HUES64 (cell line): ENCODE results near the gene FRMPD2.

Experiments used
- H3K27ac ChIP-seq: 2 replicates; pipeline ENCODE4 v1.7.0; 2013; ENCODE audit warnings: low read depth, low read length, inconsistent platforms
- H3K27me3 ChIP-seq: 2 replicates; pipeline ENCODE4 v1.6.1; 2013; ENCODE audit warnings: mild to moderate bottlenecking, low read length; ENCODE audit not compliant: insufficient read depth
- H3K36me3 ChIP-seq: 2 replicates; pipeline ENCODE4 v1.6.1; 2013; ENCODE audit warnings: mild to moderate bottlenecking, low read length; ENCODE audit not compliant: insufficient read depth
- H3K4me1 ChIP-seq: 2 replicates; pipeline ENCODE4 v1.6.1; 2013; ENCODE audit warnings: mild to moderate bottlenecking, low read length, moderate library complexity; ENCODE audit not compliant: insufficient read depth
- H3K4me3 ChIP-seq: 2 replicates; pipeline ENCODE4 v1.5.1; 2013; ENCODE audit warnings: mild to moderate bottlenecking, low read length, moderate library complexity
- H3K9ac ChIP-seq: 2 replicates; pipeline ENCODE4 v1.6.1; 2013; ENCODE audit warnings: mild to moderate bottlenecking, low read depth, low read length
- H3K9me3 ChIP-seq: 2 replicates; pipeline ENCODE4 v1.6.1; 2013; ENCODE audit warnings: low read depth, low read length; ENCODE audit not compliant: insufficient read depth
- WGBS: fragments of 150-250, 120-280 bp; methylation state at CpG from one replicate; pipeline ENCODE4 v1.1.7; 2013; ENCODE audit warnings: missing lambda C conversion rate; 5-methylcytosine and 5-hydroxymethylcytosine counted together

The FRMPD2 gene

GRCh38 chr10:48214716-48215485 is 59.6 kb downstream of the FRMPD2 start:
- H3K27me3 ChIP-seq, result no peaks in the 10 kb centered on the region

GRCh38 chr10:48213047-48213446 is 61.4 kb downstream of the FRMPD2 start:
- 100% methylated on average over 1 of the region's 1 CpG for WGBS
- Histone ChIP-seq H3K4me3 (no peak overlapping the region), H3K36me3 (no peaks in the 10 kb centered on the region), H3K4me1 (no peaks in the 10 kb centered on the region), H3K27me3 (no peaks in the 10 kb centered on the region), H3K9me3 (no peaks in the 10 kb centered on the region), H3K27ac (no peak overlapping the region), H3K9ac (no peak overlapping the region)

More at GRCh38 chr10:48214716-48215485, 59.6 kb downstream of the FRMPD2 start:
- Histone ChIP-seq H3K36me3 (no peaks in the 10 kb centered on the region), H3K27ac (no peak overlapping the region), H3K9ac (no peak overlapping the region), H3K9me3 (no peaks in the 10 kb centered on the region), H3K4me1 (no peaks in the 10 kb centered on the region), H3K4me3 (no peak overlapping the region)
- 91% methylated on average over 5 of the region's 6 CpGs for WGBS

- no peak overlapping the region for H3K27ac ChIP-seq
- H3K9ac ChIP-seq, result no peak overlapping the region
- H3K4me1 ChIP-seq, result no peaks in the 10 kb centered on the region
- no peaks in the 10 kb centered on the region for H3K27me3 ChIP-seq
- no peaks in the 10 kb centered on the region for H3K9me3 ChIP-seq
- 93% methylated on average over 7 of the region's 7 CpGs for WGBS
- H3K4me3 ChIP-seq, result no peak overlapping the region
- no peaks in the 10 kb centered on the region for H3K36me3 ChIP-seq
These were observed 62.7 kb downstream of the FRMPD2 start for GRCh38 chr10:48211777-48212176.

- no peaks in the 10 kb centered on the region for H3K4me1 ChIP-seq
- no peak overlapping the region for H3K4me3 ChIP-seq
- no peaks in the 10 kb centered on the region for H3K36me3 ChIP-seq
- no peak overlapping the region for H3K27ac ChIP-seq
- 96% methylated on average over 5 of the region's 5 CpGs for WGBS
- H3K27me3 ChIP-seq, result no peaks in the 10 kb centered on the region
- no peaks in the 10 kb centered on the region for H3K9me3 ChIP-seq
- no peak overlapping the region for H3K9ac ChIP-seq
These were observed 63.5 kb downstream of the FRMPD2 start for GRCh38 chr10:48210966-48211365.

- Histone ChIP-seq H3K36me3 (no peaks in the 10 kb centered on the region), H3K27me3 (no peaks in the 10 kb centered on the region), H3K4me1 (no peaks in the 10 kb centered on the region), H3K4me3 (no peak overlapping the region), H3K9me3 (no peaks in the 10 kb centered on the region), H3K27ac (no peak overlapping the region), H3K9ac (no peak overlapping the region)
- WGBS, result 95% methylated on average over 9 of the region's 9 CpGs
These were observed 64.1 kb downstream of the FRMPD2 start for GRCh38 chr10:48210391-48210790.

- H3K9ac ChIP-seq, result no peak overlapping the region
- no peaks in the 10 kb centered on the region for H3K9me3 ChIP-seq
- no peaks in the 10 kb centered on the region for H3K27me3 ChIP-seq
- 92% methylated on average over 2 of the region's 2 CpGs for WGBS
- no peak overlapping the region for H3K4me3 ChIP-seq
- no peak overlapping the region for H3K27ac ChIP-seq
- H3K36me3 ChIP-seq, result no peaks in the 10 kb centered on the region
- no peaks in the 10 kb centered on the region for H3K4me1 ChIP-seq
These were observed 65.3 kb downstream of the FRMPD2 start for GRCh38 chr10:48209241-48209640.

- H3K4me1 ChIP-seq, result no peaks in the 10 kb centered on the region
- WGBS, result 81% methylated on average over 4 of the region's 5 CpGs
- H3K36me3 ChIP-seq, result no peaks in the 10 kb centered on the region
- no peaks in the 10 kb centered on the region for H3K9me3 ChIP-seq
- no peak overlapping the region for H3K27ac ChIP-seq
- H3K27me3 ChIP-seq, result no peaks in the 10 kb centered on the region
- H3K9ac ChIP-seq, result no peak overlapping the region
- no peak overlapping the region for H3K4me3 ChIP-seq
These were observed 66.6 kb downstream of the FRMPD2 start for GRCh38 chr10:48207853-48208252.

GRCh38 chr10:48206482-48207250 is 67.8 kb downstream of the FRMPD2 start:
- H3K9ac ChIP-seq, result no peak overlapping the region
- no peaks in the 10 kb centered on the region for H3K4me1 ChIP-seq
- no peaks in the 10 kb centered on the region for H3K27me3 ChIP-seq
- no peaks in the 10 kb centered on the region for H3K9me3 ChIP-seq
- no peak overlapping the region for H3K27ac ChIP-seq
- H3K4me3 ChIP-seq, result no peak overlapping the region
- H3K36me3 ChIP-seq, result no peaks in the 10 kb centered on the region
- 91% methylated on average over 6 of the region's 6 CpGs for WGBS

- H3K4me1 ChIP-seq, result no peaks in the 10 kb centered on the region
- no peaks in the 10 kb centered on the region for H3K9me3 ChIP-seq
- H3K27ac ChIP-seq, result no peak overlapping the region
- H3K36me3 ChIP-seq, result no peaks in the 10 kb centered on the region
- no peaks in the 10 kb centered on the region for H3K27me3 ChIP-seq
- WGBS, result over 99% methylated on average over 4 of the region's 4 CpGs
- no peak overlapping the region for H3K4me3 ChIP-seq
- H3K9ac ChIP-seq, result no peak overlapping the region
These were observed 68.6 kb downstream of the FRMPD2 start for GRCh38 chr10:48205918-48206317.

GRCh38 chr10:48199580-48200377 is 74.7 kb downstream of the FRMPD2 start:
- whole genome bisulfite sequencing, result 94% methylated on average over 7 of the region's 9 CpGs

More at GRCh38 chr10:48199580-48200377, 74.7 kb downstream of the FRMPD2 start:
- Histone ChIP-seq H3K27me3 (no peaks in the 10 kb centered on the region), H3K4me1 (no peaks in the 10 kb centered on the region), H3K9ac (no peak overlapping the region), H3K4me3 (no peak overlapping the region), H3K27ac (no peak overlapping the region), H3K36me3 (no peaks in the 10 kb centered on the region), H3K9me3 (no peaks in the 10 kb centered on the region)
